ENCODE measurements around the gene CYP39A1.

The CYP39A1 gene

GRCh38 chr6:46502486-46503119 is 150.0 kb downstream of the CYP39A1 start:
- TF ChIP-seq ZNF274 (IDR thresholded peaks at IDR 0.05; ENCODE audit: low read depth, low read length), result no peak
- no peak overlapping the region for H3K4me3 ChIP-seq (ENCODE audit: low read length)

DNA sequence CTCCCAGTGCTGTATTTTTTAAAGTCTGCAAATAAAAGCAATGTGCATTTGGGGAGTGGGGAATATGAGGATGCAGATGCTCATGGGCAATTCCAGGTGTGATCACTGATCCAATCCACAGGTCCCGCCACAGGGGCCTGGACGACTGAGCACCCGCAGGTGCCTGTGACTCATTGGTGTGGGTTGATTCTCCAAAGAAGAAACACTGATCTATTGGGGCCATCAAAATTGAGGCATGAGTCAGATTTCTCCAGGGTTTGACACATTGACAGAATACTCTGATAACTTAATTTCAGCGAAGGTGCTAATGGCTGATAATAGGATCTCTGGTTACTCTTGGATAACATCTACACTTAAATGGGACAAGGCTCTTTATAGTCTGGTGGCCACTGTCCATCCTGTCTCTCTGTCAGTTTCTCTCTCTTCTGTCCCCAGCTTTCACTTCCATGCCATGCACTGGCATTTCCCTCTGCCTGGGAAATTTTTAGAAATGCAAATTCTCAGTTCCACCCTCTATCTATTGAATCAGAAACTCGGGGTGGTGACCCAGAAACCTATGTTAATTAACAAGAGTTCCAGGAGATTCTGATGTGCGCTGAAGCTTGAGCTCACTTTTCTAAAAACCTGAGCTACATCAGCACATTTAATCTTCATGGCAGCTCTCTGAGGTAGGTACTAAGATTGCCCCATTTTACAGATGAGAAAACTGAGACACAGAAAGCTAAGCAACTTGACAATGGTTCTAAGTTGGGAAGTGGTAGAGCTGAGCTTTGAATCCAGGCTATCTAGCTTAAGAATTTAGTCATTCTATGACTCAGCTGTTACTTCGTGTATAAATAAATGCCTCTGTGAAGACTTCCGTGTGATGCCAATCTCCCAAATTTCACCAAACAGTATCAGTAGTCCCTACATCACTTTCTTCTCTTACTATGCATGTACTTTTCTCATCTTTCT is 151.2 kb downstream of the CYP39A1 start:
- TF ChIP-seq ZNF274 (IDR thresholded peaks at IDR 0.05; ENCODE audit: low read depth, low read length), result no peak

DNA sequence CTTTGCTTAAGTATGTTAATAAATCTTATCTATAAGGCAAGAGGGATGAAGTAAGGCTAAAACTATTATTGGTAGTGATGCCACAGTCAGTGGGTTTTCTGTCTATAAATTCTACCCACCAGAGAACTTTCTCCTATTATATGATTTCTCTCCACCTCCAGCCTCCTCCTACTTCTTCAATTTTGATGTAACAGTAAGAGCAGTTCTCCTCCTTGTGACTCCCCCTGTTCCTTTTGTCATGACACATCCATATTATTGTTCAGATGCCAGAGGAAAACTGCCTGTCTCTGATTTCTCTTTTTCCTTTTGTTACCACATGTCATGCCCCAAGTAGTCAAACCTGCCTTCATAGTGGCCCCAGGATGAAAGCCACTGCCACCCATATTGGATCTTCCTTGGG is 152.2 kb downstream of the CYP39A1 start:
- no peak for TF ChIP-seq ZNF274 (IDR thresholded peaks at IDR 0.05; ENCODE audit: low read depth, low read length)
- no peak overlapping the region for H3K4me3 ChIP-seq (ENCODE audit: low read length)

More for the DNA sequence above, 151.2 kb downstream of the CYP39A1 start:
- no peak overlapping the region for H3K4me3 ChIP-seq (ENCODE audit: low read length)

Measured in GM08714 (cell line).